T1000 (cell line): ENCODE results near the gene SGK1.

Source experiments
- DNase-seq: peaks from one replicate; lab custom pipeline; 2025; ENCODE audit warnings: mixed read lengths; lab: John Stamatoyannopoulos, UW

The SGK1 gene

GRCh38 chr6:134317471-134318131, at the start of gene SGK1:
TSS of gene SGK1 (minus strand) at chr6:134318112. CDS start at chr6:134317460, 652 bp downstream.
- no peak for DNase-seq

GRCh38 chr6:134363323-134364039, 45.6 kb upstream of the SGK1 start:
- peak; percentile 48 for DNase-seq

GRCh38 chr6:134361011-134361410, 43.1 kb upstream of the SGK1 start:
- no peak for DNase-seq

GRCh38 chr6:134359302-134359701, 41.4 kb upstream of the SGK1 start:
- no peak for DNase-seq

- DNase-seq = no peak
Observed at GRCh38 chr6:134358320-134358719, 40.4 kb upstream of the SGK1 start.

- DNase-seq = no peak
Observed at GRCh38 chr6:134357022-134357487, 39.1 kb upstream of the SGK1 start.

GRCh38 chr6:134356405-134356804, 38.5 kb upstream of the SGK1 start:
- DNase-seq = no peak

- DNase-seq = peak; percentile 11
Observed at GRCh38 chr6:134352786-134353480, 35.0 kb upstream of the SGK1 start.

- DNase-seq = no peak
Observed at GRCh38 chr6:134351615-134352474, 33.9 kb upstream of the SGK1 start.

- peak; percentile 81 for DNase-seq
Observed at GRCh38 chr6:134347885-134348805, 30.2 kb upstream of the SGK1 start.

- no peak for DNase-seq
Observed at GRCh38 chr6:134346932-134347545, 29.1 kb upstream of the SGK1 start.

GRCh38 chr6:134345789-134346188, 27.9 kb upstream of the SGK1 start:
- DNase-seq = no peak

- DNase-seq = no peak
Observed at GRCh38 chr6:134343066-134343465, 25.2 kb upstream of the SGK1 start.

GRCh38 chr6:134341999-134342567, 24.2 kb upstream of the SGK1 start:
- no peak for DNase-seq

GRCh38 chr6:134340179-134340975, 22.5 kb upstream of the SGK1 start:
- no peak for DNase-seq

- no peak for DNase-seq
Observed at GRCh38 chr6:134339216-134339615, 21.3 kb upstream of the SGK1 start.

GRCh38 chr6:134331256-134331655, 13.3 kb upstream of the SGK1 start:
- DNase-seq = no peak

- DNase-seq = no peak
Observed at GRCh38 chr6:134330555-134330954, 12.6 kb upstream of the SGK1 start.

GRCh38 chr6:134328792-134329191, 10.9 kb upstream of the SGK1 start:
- DNase-seq = no peak
